ENCODE data around the gene RNASE8.

- no peak for TF ChIP-seq CTCF (IDR thresholded peaks at IDR 0.05)
- TF ChIP-seq POLR2A (IDR thresholded peaks at IDR 0.05): no peak
- TF ChIP-seq POLR2AphosphoS5 (IDR thresholded peaks at IDR 0.05): no peak
Observed at GRCh38 chr14:21049271-21049673, 8.3 kb upstream of the RNASE8 start.
